NCI-H2196 treated with DMSO at 0.1 percent for 48 hours (cell line): ENCODE measurements around the gene ACSS2.

Experiments used
- DNase-seq: peaks from one replicate; lab custom pipeline; 2025; ENCODE audit not compliant: unreplicated experiment; lab: John Stamatoyannopoulos, UW

Gene ACSS2

GRCh38 chr20:34876406-34877282, at the start of gene ACSS2:
TSS of gene ACSS2 (plus strand) at chr20:34876612. CDS start at chr20:34876646, 34 bp downstream.
- no peak for DNase-seq

- DNase-seq = no peak
These were observed 47.2 kb upstream of the ACSS2 start for GRCh38 chr20:34829191-34829590.

GRCh38 chr20:34831936-34832335, 44.5 kb upstream of the ACSS2 start:
- DNase-seq = no peak

- no peak for DNase-seq
These were observed 41.9 kb upstream of the ACSS2 start for GRCh38 chr20:34834459-34834893.

- DNase-seq = no peak
These were observed 34.3 kb upstream of the ACSS2 start for GRCh38 chr20:34842143-34842542.

GRCh38 chr20:34843421-34843820, 33.0 kb upstream of the ACSS2 start:
- DNase-seq = no peak

GRCh38 chr20:34848597-34848996, 27.8 kb upstream of the ACSS2 start:
- no peak for DNase-seq

GRCh38 chr20:34849778-34850177, 26.6 kb upstream of the ACSS2 start:
- no peak for DNase-seq

- DNase-seq = no peak
These were observed 25.4 kb upstream of the ACSS2 start for GRCh38 chr20:34850969-34851368.

- DNase-seq = no peak
These were observed 24.1 kb upstream of the ACSS2 start for GRCh38 chr20:34852298-34852697.

- no peak for DNase-seq
These were observed 17.0 kb upstream of the ACSS2 start for GRCh38 chr20:34859367-34859766.

- no peak for DNase-seq
These were observed 16.4 kb upstream of the ACSS2 start for GRCh38 chr20:34859826-34860545.

- DNase-seq = peak; percentile 77
These were observed 14.9 kb upstream of the ACSS2 start for GRCh38 chr20:34861386-34862084.

- no peak for DNase-seq
These were observed 13.7 kb upstream of the ACSS2 start for GRCh38 chr20:34862724-34863123.

- no peak for DNase-seq
These were observed 12.9 kb upstream of the ACSS2 start for GRCh38 chr20:34863421-34863965.

GRCh38 chr20:34864216-34864615, 12.2 kb upstream of the ACSS2 start:
- no peak for DNase-seq

- DNase-seq = no peak
These were observed 5.0 kb upstream of the ACSS2 start for GRCh38 chr20:34871320-34871926.

- DNase-seq = no peak
These were observed 4.3 kb upstream of the ACSS2 start for GRCh38 chr20:34871966-34872621.

GRCh38 chr20:34872622-34873224, 3.7 kb upstream of the ACSS2 start, which contains the start of gene GGT7:
TSS of gene GGT7 (minus strand) at chr20:34872856. CDS start at chr20:34872815, 41 bp downstream.
- peak; percentile 67 for DNase-seq

GRCh38 chr20:34873583-34874093, 2.8 kb upstream of the ACSS2 start:
- no peak for DNase-seq
